ENCODE data around the gene HARS2. TPM values are rescaled to one million over a fixed set of nuclear protein-coding genes. Genes with fewer than 3 reads are reported as not detected.

The HARS2 gene
- total and polyA plus RNA-seq, 10 of the 15 experiments (the other 5 are each of a cell fraction or from before 2014, with no cell fraction given) = 9.3 to 34.3 (median 24.8) TPM

GRCh38 chr5:140678993-140679392 lies 12.3 kb upstream of the HARS2 start (continued):
- TF ChIP-seq, protein P1, sequence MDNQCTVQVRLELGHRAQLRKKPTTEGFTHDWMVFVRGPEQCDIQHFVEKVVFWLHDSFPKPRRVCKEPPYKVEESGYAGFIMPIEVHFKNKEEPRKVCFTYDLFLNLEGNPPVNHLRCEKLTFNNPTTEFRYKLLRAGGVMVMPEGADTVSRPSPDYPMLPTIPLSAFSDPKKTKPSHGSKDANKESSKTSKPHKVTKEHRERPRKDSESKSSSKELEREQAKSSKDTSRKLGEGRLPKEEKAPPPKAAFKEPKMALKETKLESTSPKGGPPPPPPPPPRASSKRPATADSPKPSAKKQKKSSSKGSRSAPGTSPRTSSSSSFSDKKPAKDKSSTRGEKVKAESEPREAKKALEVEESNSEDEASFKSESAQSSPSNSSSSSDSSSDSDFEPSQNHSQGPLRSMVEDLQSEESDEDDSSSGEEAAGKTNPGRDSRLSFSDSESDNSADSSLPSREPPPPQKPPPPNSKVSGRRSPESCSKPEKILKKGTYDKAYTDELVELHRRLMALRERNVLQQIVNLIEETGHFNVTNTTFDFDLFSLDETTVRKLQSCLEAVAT (IDR thresholded peaks at IDR 0.05) = no peak
- no peak for TF ChIP-seq RCOR1 (conservative IDR thresholded peaks at IDR 0.05; ENCODE audit: low read depth, low read length)
- no peak for TF ChIP-seq MEF2A (IDR thresholded peaks at IDR 0.05; ENCODE audit: insufficient read depth, low read depth, low read length)
- no peak for TF ChIP-seq NFYA (IDR thresholded peaks at IDR 0.05; ENCODE audit: borderline replicate concordance, low read depth, low read length)

GRCh38 chr5:140690376-140690932 lies 801 bp upstream of the HARS2 start:
- Histone ChIP-seq H4K20me1 (ENCODE audit: control insufficient read depth, insufficient read depth) (no peaks in the 10 kb centered on the region), H3K27me3 (replicated peaks in 1 of 2; ENCODE audit: control insufficient read depth in 2 of 2, insufficient read depth in 2 of 2, low read length in 1 of 2) (no peaks in the 10 kb centered on the region), H3K4me3 (peak overlapping the region; percentile 89), H3K79me2 (ENCODE audit: control insufficient read depth, insufficient read depth, low read length) (peaks cover 41% of the 10 kb centered on the region), H3K9ac (ENCODE audit: control insufficient read depth, insufficient read depth, low read length) (peak overlapping the region; percentile 80), H3K27ac (ENCODE audit: control insufficient read depth, insufficient read depth) (peak overlapping the region; percentile 74), H3K36me3 (ENCODE audit: control insufficient read depth in 2 of 2, insufficient read depth in 2 of 2, low read length in 1 of 2) (peaks cover 2 to 10% of the 10 kb centered on the region in 2 experiments; a peak in 3 of 4 replicates), H3K4me2 (ENCODE audit: control insufficient read depth, insufficient read depth) (peak overlapping the region; percentile 88), H3K9me3 (replicated peaks; ENCODE audit: control insufficient read depth, insufficient read depth, low read length) (no peaks in the 10 kb centered on the region), H3K4me1 (ENCODE audit: control insufficient read depth, insufficient read depth, low read length) (peaks cover 4% of the 10 kb centered on the region; the same call in 1 of the 2 replicates), H2AFZ (ENCODE audit: control insufficient read depth, low read depth, low read length) (peak overlapping the region; percentile 87)
- peak; percentile 59 for FAIRE-seq
- intact Hi-C loops (cut with micrococcal nuclease; ENCODE audit: unreplicated experiment) = loop anchor here (2.0 kb wide), 1 partner anchor 290 kb away; the partner anchor contains the start of gene ANKHD1
- ChIA-PET POLR2A (interaction anchor here (0.6 to 1.7 kb wide), 11 partner anchors 10 to 286 kb away, joined by 3 to 15 read pairs (median 5); partner anchors contain the start of genes APBB3, IK, NDUFA2 and WDR55), CTCF (interaction anchor here (0.6 to 2.6 kb wide), 13 partner anchors 10 to 877 kb away, joined by 3 to 9 read pairs (median 3); partner anchors contain the start of genes ANKHD1 and ZMAT2), SMC1A (ENCODE audit: uncharacterized antibody, unreplicated experiment) (interaction anchor here (0.9 to 3.6 kb wide), 11 partner anchors 10 to 479 kb away, joined by 3 to 16 read pairs (median 4); partner anchors contain the start of genes EIF4EBP3, IK, NDUFA2 and ZMAT2), RAD21 (ENCODE audit: unreplicated experiment) (interaction anchor here (0.6 to 1.5 kb wide), 7 partner anchors 10 to 288 kb away, joined by 3 to 8 read pairs (median 4); partner anchors contain the start of genes IK, NDUFA2 and ZMAT2)
- ATAC-seq = peak; percentile 35
- 59% methylated on average over 8 of the region's 8 CpGs for WGBS (ENCODE audit: insufficient coverage, insufficient replicate concordance, low lambda C conversion rate, missing lambda C conversion rate)
- in situ Hi-C loops (cut with MboI) = no loop called here
- DNase-seq (ENCODE audit: low read depth, low spot score) = no peak
- BruUV-seq (replicated peaks) = TSS peak; percentile 79
- TF ChIP-seq, protein P2, sequence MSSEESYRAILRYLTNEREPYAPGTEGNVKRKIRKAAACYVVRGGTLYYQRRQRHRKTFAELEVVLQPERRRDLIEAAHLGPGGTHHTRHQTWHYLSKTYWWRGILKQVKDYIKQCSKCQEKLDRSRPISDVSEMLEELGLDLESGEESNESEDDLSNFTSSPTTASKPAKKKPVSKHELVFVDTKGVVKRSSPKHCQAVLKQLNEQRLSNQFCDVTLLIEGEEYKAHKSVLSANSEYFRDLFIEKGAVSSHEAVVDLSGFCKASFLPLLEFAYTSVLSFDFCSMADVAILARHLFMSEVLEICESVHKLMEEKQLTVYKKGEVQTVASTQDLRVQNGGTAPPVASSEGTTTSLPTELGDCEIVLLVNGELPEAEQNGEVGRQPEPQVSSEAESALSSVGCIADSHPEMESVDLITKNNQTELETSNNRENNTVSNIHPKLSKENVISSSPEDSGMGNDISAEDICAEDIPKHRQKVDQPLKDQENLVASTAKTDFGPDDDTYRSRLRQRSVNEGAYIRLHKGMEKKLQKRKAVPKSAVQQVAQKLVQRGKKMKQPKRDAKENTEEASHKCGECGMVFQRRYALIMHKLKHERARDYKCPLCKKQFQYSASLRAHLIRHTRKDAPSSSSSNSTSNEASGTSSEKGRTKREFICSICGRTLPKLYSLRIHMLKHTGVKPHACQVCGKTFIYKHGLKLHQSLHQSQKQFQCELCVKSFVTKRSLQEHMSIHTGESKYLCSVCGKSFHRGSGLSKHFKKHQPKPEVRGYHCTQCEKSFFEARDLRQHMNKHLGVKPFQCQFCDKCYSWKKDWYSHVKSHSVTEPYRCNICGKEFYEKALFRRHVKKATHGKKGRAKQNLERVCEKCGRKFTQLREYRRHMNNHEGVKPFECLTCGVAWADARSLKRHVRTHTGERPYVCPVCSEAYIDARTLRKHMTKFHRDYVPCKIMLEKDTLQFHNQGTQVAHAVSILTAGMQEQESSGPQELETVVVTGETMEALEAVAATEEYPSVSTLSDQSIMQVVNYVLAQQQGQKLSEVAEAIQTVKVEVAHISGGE (CRISPR knock-in tag; IDR thresholded peaks at IDR 0.05) = no peak
- TF ChIP-seq NR2C2 (IDR thresholded peaks at IDR 0.05; ENCODE audit: borderline replicate concordance, control insufficient read depth, insufficient read length, low read depth) = no peak
- no peak for TF ChIP-seq ZNF274 (IDR thresholded peaks at IDR 0.05; ENCODE audit: insufficient read depth, insufficient read length)
- TF ChIP-seq JUNB (IDR thresholded peaks at IDR 0.05) = no peak
- no peak for TF ChIP-seq POLR2AphosphoS5 (IDR thresholded peaks at IDR 0.05; ENCODE audit: low read length)
- TF ChIP-seq BACH1 (IDR thresholded peaks at IDR 0.05; ENCODE audit: borderline replicate concordance) = no peak
- no peak for TF ChIP-seq IKZF1 (conservative IDR thresholded peaks at IDR 0.05)
- TF ChIP-seq GABPA (IDR thresholded peaks at IDR 0.05; ENCODE audit: low read depth) = no peak
- TF ChIP-seq, protein P3, sequence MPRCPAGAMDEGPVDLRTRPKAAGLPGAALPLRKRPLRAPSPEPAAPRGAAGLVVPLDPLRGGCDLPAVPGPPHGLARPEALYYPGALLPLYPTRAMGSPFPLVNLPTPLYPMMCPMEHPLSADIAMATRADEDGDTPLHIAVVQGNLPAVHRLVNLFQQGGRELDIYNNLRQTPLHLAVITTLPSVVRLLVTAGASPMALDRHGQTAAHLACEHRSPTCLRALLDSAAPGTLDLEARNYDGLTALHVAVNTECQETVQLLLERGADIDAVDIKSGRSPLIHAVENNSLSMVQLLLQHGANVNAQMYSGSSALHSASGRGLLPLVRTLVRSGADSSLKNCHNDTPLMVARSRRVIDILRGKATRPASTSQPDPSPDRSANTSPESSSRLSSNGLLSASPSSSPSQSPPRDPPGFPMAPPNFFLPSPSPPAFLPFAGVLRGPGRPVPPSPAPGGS (IDR thresholded peaks at IDR 0.05; ENCODE audit: borderline replicate concordance, insufficient read depth, low read depth, low read length, poor library complexity, severe bottlenecking) = no peak
- TF ChIP-seq TARDBP (IDR thresholded peaks at IDR 0.05; ENCODE audit: borderline replicate concordance) = no peak
- TF ChIP-seq TCF7 (IDR thresholded peaks at IDR 0.05; ENCODE audit: borderline replicate concordance) = no peak
- no peak for TF ChIP-seq MYC (IDR thresholded peaks at IDR 0.05; ENCODE audit: insufficient read depth, insufficient read length, insufficient replicate concordance, low read length, severe bottlenecking)

Data from GM12878 (cell line).